Effector memory CD4-positive, alpha-beta T cell (primary cell): ENCODE results near the gene MACROH2A1.

ENCODE experiments used
- DNase-seq, 3 donors: peaks; one replicate each; pipeline ENCODE4 v3.0.0-alpha.2; 2020
- H3K27ac ChIP-seq: 2 replicates; pipeline ENCODE4 v1.7.0; 2013; ENCODE audit warnings: mild to moderate bottlenecking, low read length, moderate library complexity; ENCODE audit not compliant: insufficient read depth, poor library complexity, severe bottlenecking
- H3K27me3 ChIP-seq: replicated peaks from 2 replicates; pipeline ENCODE4 v1.7.0; 2013; ENCODE audit warnings: mild to moderate bottlenecking, low read length; ENCODE audit not compliant: insufficient read depth, control insufficient read depth, poor library complexity, severe bottlenecking
- H3K36me3 ChIP-seq: 2 replicates; pipeline ENCODE4 v1.7.0; 2013; ENCODE audit warnings: mild to moderate bottlenecking, low read length, moderate library complexity; ENCODE audit not compliant: control insufficient read depth, insufficient read depth
- H3K4me1 ChIP-seq: 2 replicates; pipeline ENCODE4 v1.7.0; 2013; ENCODE audit warnings: low read length, mild to moderate bottlenecking; ENCODE audit not compliant: control insufficient read depth, insufficient read depth, poor library complexity, severe bottlenecking
- H3K4me3 ChIP-seq: 2 replicates; pipeline ENCODE4 v1.7.0; 2013; ENCODE audit warnings: low read length, low read depth, mild to moderate bottlenecking; ENCODE audit not compliant: insufficient read depth, poor library complexity, severe bottlenecking
- H3K9me3 ChIP-seq: 2 replicates; pipeline ENCODE4 v1.7.0; 2013; ENCODE audit warnings: mild to moderate bottlenecking, low read length, moderate library complexity; ENCODE audit not compliant: control insufficient read depth

MACROH2A1 gene

GRCh38 chr5:135379046-135379654 lies 19.9 kb downstream of the MACROH2A1 start:
- Histone ChIP-seq H3K27ac (no peak overlapping the region), H3K4me1 (no peaks in the 10 kb centered on the region), H3K4me3 (no peak overlapping the region), H3K9me3 (no peaks in the 10 kb centered on the region), H3K36me3 (peaks cover 35% of the 10 kb centered on the region), H3K27me3 (no peaks in the 10 kb centered on the region)
- DNase-seq = no peak

- H3K4me1 ChIP-seq = no peaks in the 10 kb centered on the region
Observed at GRCh38 chr5:135377751-135378680, 21.0 kb downstream of the MACROH2A1 start.

GRCh38 chr5:135376961-135377624 lies 21.9 kb downstream of the MACROH2A1 start:
- Histone ChIP-seq H3K4me3 (no peak overlapping the region), H3K4me1 (no peaks in the 10 kb centered on the region), H3K9me3 (no peaks in the 10 kb centered on the region), H3K27me3 (no peaks in the 10 kb centered on the region), H3K36me3 (peaks cover 40% of the 10 kb centered on the region), H3K27ac (no peak overlapping the region)
- no peak for DNase-seq

More at GRCh38 chr5:135377751-135378680, 21.0 kb downstream of the MACROH2A1 start:
- Histone ChIP-seq H3K9me3 (no peaks in the 10 kb centered on the region), H3K27ac (no peak overlapping the region), H3K36me3 (peaks cover 35% of the 10 kb centered on the region), H3K4me3 (no peak overlapping the region), H3K27me3 (no peaks in the 10 kb centered on the region)
- no peak for DNase-seq

GRCh38 chr5:135375040-135375793 lies 23.8 kb downstream of the MACROH2A1 start:
- Histone ChIP-seq H3K27me3 (no peaks in the 10 kb centered on the region), H3K9me3 (no peaks in the 10 kb centered on the region), H3K36me3 (peaks cover 47% of the 10 kb centered on the region), H3K4me3 (no peak overlapping the region), H3K4me1 (no peaks in the 10 kb centered on the region), H3K27ac (no peak overlapping the region)
- DNase-seq = no peak

GRCh38 chr5:135373736-135374515 lies 25.1 kb downstream of the MACROH2A1 start:
- Histone ChIP-seq H3K9me3 (no peaks in the 10 kb centered on the region), H3K4me1 (no peaks in the 10 kb centered on the region), H3K27ac (no peak overlapping the region), H3K4me3 (no peak overlapping the region), H3K36me3 (peaks cover 48% of the 10 kb centered on the region), H3K27me3 (no peaks in the 10 kb centered on the region)
- no peak for DNase-seq

GRCh38 chr5:135372654-135373381 lies 26.2 kb downstream of the MACROH2A1 start:
- H3K36me3 ChIP-seq = peaks cover 54% of the 10 kb centered on the region
- H3K4me1 ChIP-seq = no peaks in the 10 kb centered on the region
- no peak overlapping the region for H3K27ac ChIP-seq
- H3K27me3 ChIP-seq = no peaks in the 10 kb centered on the region
- H3K9me3 ChIP-seq = no peaks in the 10 kb centered on the region
- H3K4me3 ChIP-seq = no peak overlapping the region
- no peak for DNase-seq

GRCh38 chr5:135371622-135372232 lies 27.3 kb downstream of the MACROH2A1 start:
- Histone ChIP-seq H3K36me3 (peaks cover 47% of the 10 kb centered on the region), H3K4me3 (no peak overlapping the region), H3K4me1 (no peaks in the 10 kb centered on the region), H3K9me3 (no peaks in the 10 kb centered on the region), H3K27ac (no peak overlapping the region), H3K27me3 (no peaks in the 10 kb centered on the region)
- DNase-seq = no peak

GRCh38 chr5:135369952-135370351 lies 29.1 kb downstream of the MACROH2A1 start:
- Histone ChIP-seq H3K27ac (no peak overlapping the region), H3K9me3 (no peaks in the 10 kb centered on the region), H3K4me3 (no peak overlapping the region), H3K36me3 (peaks cover 56% of the 10 kb centered on the region), H3K27me3 (no peaks in the 10 kb centered on the region), H3K4me1 (no peaks in the 10 kb centered on the region)
- no peak for DNase-seq
